PC-9 (cell line): ENCODE results near the gene ROBO1. TPM values are rescaled to one million over a fixed set of nuclear protein-coding genes. Genes with fewer than 3 reads are reported as not detected.

Experiments used
- BruUV-seq: library from RNA; stranded (reverse); fragments of 400-500 nt; replicated peaks from 2 replicates; lab custom pipeline; 2021; lab: Mats Ljungman, UMichigan
- CTCF ChIA-PET: fragments of 300-600 bp; sonication (Branson Sonifier 250); formaldehyde crosslinking; loops from one replicate; lab custom pipeline; 2022; ENCODE audit warnings: antibody characterized with exemption; lab: Charles Lee
- POLR2A ChIA-PET: fragments of 300-600 bp; sonication (Branson Sonifier 250); formaldehyde crosslinking; loops from one replicate; lab custom pipeline; 2022; ENCODE audit warnings: antibody characterized with exemption; ENCODE audit not compliant: unreplicated experiment; lab: Charles Lee
- DNase-seq, 2 experiments: peaks; one replicate each; pipeline versions ENCODE4 v3.0.0 to v3.0.0-alpha.2; 2015 to 2022; ENCODE audit warnings: mixed read lengths in 1 of 2
- H2AFZ ChIP-seq: fragments of 200-600 bp; sonication (generic); 2 replicates; pipeline ENCODE4 v1.8.1; 2017; ENCODE audit warnings: antibody characterized with exemption
- H3F3A ChIP-seq: fragments of 200-600 bp; sonication (generic); 2 replicates; pipeline ENCODE4 v1.8.1; 2017; ENCODE audit warnings: antibody characterized with exemption, mild to moderate bottlenecking, low read depth; ENCODE audit not compliant: insufficient read depth
- H3K27ac ChIP-seq: fragments of 200-600 bp; sonication (generic); 2 replicates; pipeline ENCODE4 v1.6.1; 2016; ENCODE audit warnings: mixed run types
- H3K27me3 ChIP-seq: fragments of 200-600 bp; sonication (generic); 2 replicates; pipeline ENCODE4 v1.6.1; 2016; ENCODE audit warnings: low read depth, mixed run types; ENCODE audit not compliant: insufficient read depth
- H3K36me3 ChIP-seq: fragments of 200-600 bp; sonication (generic); 2 replicates; pipeline ENCODE4 v1.6.1; 2016; ENCODE audit warnings: low read depth, mixed run types
- H3K4me1 ChIP-seq: fragments of 200-600 bp; sonication (generic); replicated peaks from 2 replicates; pipeline ENCODE4 v1.6.1; 2016; ENCODE audit warnings: mixed run types; ENCODE audit not compliant: insufficient read depth
- H3K4me2 ChIP-seq: fragments of 200-600 bp; sonication (generic); 2 replicates; pipeline ENCODE4 v1.6.1; 2017; ENCODE audit warnings: mixed run types
- H3K4me3 ChIP-seq: fragments of 200-600 bp; sonication (generic); 2 replicates; pipeline ENCODE4 v1.6.1; 2016; ENCODE audit warnings: mixed run types
- H3K79me2 ChIP-seq: fragments of 200-600 bp; sonication (generic); 2 replicates; pipeline ENCODE4 v1.6.1; 2017; ENCODE audit warnings: low read depth, mixed run types
- H3K9me2 ChIP-seq: fragments of 200-600 bp; sonication (generic); 2 replicates; pipeline ENCODE4 v1.8.1; 2017; ENCODE audit warnings: mild to moderate bottlenecking; ENCODE audit not compliant: insufficient read depth
- H3K9me3 ChIP-seq: fragments of 200-600 bp; sonication (generic); 2 replicates; pipeline ENCODE4 v1.8.1; 2016; ENCODE audit warnings: low read depth; ENCODE audit not compliant: insufficient read depth
- H4K20me1 ChIP-seq: fragments of 200-600 bp; sonication (generic); 2 replicates; pipeline ENCODE4 v1.8.1; 2017; ENCODE audit not compliant: insufficient read depth
- EZH2 ChIP-seq: fragments of 200-600 bp; sonication (generic); IDR thresholded peaks from 2 replicates; pipeline ENCODE4 v1.8.0; 2017; ENCODE audit warnings: antibody characterized with exemption, low read depth
- intact Hi-C: fragments of 100-400 bp; cut with micrococcal nuclease; formaldehyde crosslinking; loops from one replicate; pipeline ENCODE4 v1.10.0; 2022; ENCODE audit not compliant: unreplicated experiment
- total RNA-seq: library from RNA; stranded (reverse); gene quantifications from 2 replicates; pipeline ENCODE4 v1.2.3, GENCODE V29; 2021
- TF ChIP-seq, protein P1 (sequence below): fragments of 200-600 bp; sonication (generic); conservative IDR thresholded peaks from 2 replicates; pipeline ENCODE4 v1.6.1; 2017; ENCODE audit warnings: mixed run types, antibody characterized with exemption, mild to moderate bottlenecking, moderate library complexity

The ROBO1 gene
- total RNA-seq, 1 experiment from 2014 or later = 17.5 TPM

DNA sequence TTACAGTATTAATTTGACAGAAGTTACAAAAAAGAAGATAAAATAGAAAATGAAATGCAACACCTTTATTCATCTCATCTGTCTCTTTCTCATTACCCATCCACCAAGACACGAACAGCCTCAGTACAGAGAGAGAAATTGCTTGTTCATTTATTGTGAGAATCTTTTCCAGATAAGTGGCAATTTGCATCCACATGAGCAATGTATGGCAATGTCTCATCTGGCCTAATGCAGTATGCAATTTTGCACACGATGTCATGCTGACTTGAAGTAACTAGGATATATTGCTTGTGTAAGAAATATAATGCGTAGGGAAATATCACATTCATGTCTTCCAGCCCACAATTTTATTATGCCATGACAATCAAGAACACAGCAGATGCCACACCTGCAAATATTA lies 866.9 kb downstream of the ROBO1 start:
- H4K20me1 ChIP-seq = no peaks in the 10 kb centered on the region
- POLR2A ChIA-PET = no interaction called here
- no TSS peak for BruUV-seq

DNA sequence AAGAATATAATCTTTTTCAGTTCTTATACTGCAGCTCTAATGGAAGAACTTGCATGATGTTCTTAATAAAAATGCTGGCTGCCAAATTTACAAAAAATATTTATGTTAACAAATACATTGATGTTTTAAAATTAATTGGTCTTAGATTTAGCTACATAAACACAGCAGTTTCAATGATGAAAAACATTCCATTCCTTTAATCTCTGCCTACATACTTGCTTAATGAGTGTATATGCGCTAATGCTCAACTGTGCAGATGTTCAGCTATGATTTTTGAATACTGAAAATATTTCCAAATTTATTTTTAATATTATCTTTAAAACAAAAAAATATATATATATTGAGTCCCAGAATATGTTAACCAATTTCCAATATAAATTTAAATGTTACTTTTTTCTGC lies 867.4 kb downstream of the ROBO1 start:
- no TSS peak for BruUV-seq
- CTCF ChIA-PET = no interaction called here

More for the DNA sequence above, 866.9 kb downstream of the ROBO1 start:
- H3K27me3 ChIP-seq = no peaks in the 10 kb centered on the region
- CTCF ChIA-PET = no interaction called here
- no peaks in the 10 kb centered on the region for H3K4me1 ChIP-seq
- intact Hi-C loops = no loop called here
- H3K36me3 ChIP-seq = no peaks in the 10 kb centered on the region
- H3K27ac ChIP-seq = no peak overlapping the region
- no peak overlapping the region for H3K4me3 ChIP-seq
- no peak for DNase-seq
- TF ChIP-seq, protein P1, sequence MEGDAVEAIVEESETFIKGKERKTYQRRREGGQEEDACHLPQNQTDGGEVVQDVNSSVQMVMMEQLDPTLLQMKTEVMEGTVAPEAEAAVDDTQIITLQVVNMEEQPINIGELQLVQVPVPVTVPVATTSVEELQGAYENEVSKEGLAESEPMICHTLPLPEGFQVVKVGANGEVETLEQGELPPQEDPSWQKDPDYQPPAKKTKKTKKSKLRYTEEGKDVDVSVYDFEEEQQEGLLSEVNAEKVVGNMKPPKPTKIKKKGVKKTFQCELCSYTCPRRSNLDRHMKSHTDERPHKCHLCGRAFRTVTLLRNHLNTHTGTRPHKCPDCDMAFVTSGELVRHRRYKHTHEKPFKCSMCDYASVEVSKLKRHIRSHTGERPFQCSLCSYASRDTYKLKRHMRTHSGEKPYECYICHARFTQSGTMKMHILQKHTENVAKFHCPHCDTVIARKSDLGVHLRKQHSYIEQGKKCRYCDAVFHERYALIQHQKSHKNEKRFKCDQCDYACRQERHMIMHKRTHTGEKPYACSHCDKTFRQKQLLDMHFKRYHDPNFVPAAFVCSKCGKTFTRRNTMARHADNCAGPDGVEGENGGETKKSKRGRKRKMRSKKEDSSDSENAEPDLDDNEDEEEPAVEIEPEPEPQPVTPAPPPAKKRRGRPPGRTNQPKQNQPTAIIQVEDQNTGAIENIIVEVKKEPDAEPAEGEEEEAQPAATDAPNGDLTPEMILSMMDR = no peak
- no peak for TF ChIP-seq EZH2
- no peaks in the 10 kb centered on the region for H3K9me2 ChIP-seq
- H3K79me2 ChIP-seq = no peaks in the 10 kb centered on the region
- no peak overlapping the region for H2AFZ ChIP-seq
- no peak overlapping the region for H3K4me2 ChIP-seq
- no peaks in the 10 kb centered on the region for H3F3A ChIP-seq
- H3K9me3 ChIP-seq = no peaks in the 10 kb centered on the region

DNA sequence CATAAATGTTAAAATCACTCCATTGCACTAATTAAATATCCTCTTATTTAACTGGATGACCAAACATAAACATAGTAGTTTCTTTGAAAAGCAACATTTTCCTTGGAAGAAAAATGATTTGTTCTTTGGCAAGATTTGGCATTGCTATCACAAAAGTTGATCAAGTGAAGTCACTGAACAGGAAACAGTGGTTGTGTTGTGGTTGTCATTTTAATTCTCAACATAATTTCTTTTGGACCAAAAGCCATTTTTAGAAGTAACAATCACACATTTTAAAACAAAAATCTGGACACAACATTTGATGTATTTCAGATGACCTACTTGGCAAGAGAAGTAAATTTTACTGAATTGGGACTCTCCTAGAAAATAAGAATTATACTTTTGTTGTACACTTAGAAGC lies 872.3 kb downstream of the ROBO1 start:
- no peak for TF ChIP-seq EZH2
- TF ChIP-seq, protein P1 = no peak
- H3K4me1 ChIP-seq = no peaks in the 10 kb centered on the region
- H3K27ac ChIP-seq = no peak overlapping the region
- H4K20me1 ChIP-seq = no peaks in the 10 kb centered on the region
- H3K27me3 ChIP-seq = no peaks in the 10 kb centered on the region
- H3K9me3 ChIP-seq = no peaks in the 10 kb centered on the region
- no peaks in the 10 kb centered on the region for H3K36me3 ChIP-seq
- intact Hi-C loops = no loop called here
- POLR2A ChIA-PET = no interaction called here
- no peaks in the 10 kb centered on the region for H3K9me2 ChIP-seq
- no peak for DNase-seq
- no peaks in the 10 kb centered on the region for H3F3A ChIP-seq
- no peak overlapping the region for H2AFZ ChIP-seq
- CTCF ChIA-PET = no interaction called here
- no peaks in the 10 kb centered on the region for H3K79me2 ChIP-seq
- no peak overlapping the region for H3K4me2 ChIP-seq
- no TSS peak for BruUV-seq
- H3K4me3 ChIP-seq = no peak overlapping the region

More for the DNA sequence above, 867.4 kb downstream of the ROBO1 start:
- no peaks in the 10 kb centered on the region for H3K27me3 ChIP-seq
- no peak overlapping the region for H3K4me3 ChIP-seq
- no peak for DNase-seq
- TF ChIP-seq, protein P1 = no peak
- TF ChIP-seq EZH2 = no peak
- no peaks in the 10 kb centered on the region for H3K36me3 ChIP-seq
- no peaks in the 10 kb centered on the region for H3K9me3 ChIP-seq
- H3K4me1 ChIP-seq = no peaks in the 10 kb centered on the region
- H2AFZ ChIP-seq = no peak overlapping the region
- no peaks in the 10 kb centered on the region for H3K79me2 ChIP-seq
- POLR2A ChIA-PET = no interaction called here
- H3K9me2 ChIP-seq = no peaks in the 10 kb centered on the region
- intact Hi-C loops = no loop called here
- H3K4me2 ChIP-seq = no peak overlapping the region
- no peaks in the 10 kb centered on the region for H4K20me1 ChIP-seq
- no peaks in the 10 kb centered on the region for H3F3A ChIP-seq
- no peak overlapping the region for H3K27ac ChIP-seq
